Gastrocnemius medialis (tissue), 4 donors: Measurements from ENCODE around the gene RPS10. TPM values are rescaled to one million over a fixed set of nuclear protein-coding genes. Genes with fewer than 3 reads are reported as not detected.

Source experiments
- ATAC-seq, 2 donors: fragments of 150-250 bp; one replicate each; pipeline ENCODE4 v1.9.1; 2016
- DNase-seq, 2 donors: peaks; one replicate each; pipeline ENCODE4 v3.0.0-alpha.2; 2019
- H3K27ac ChIP-seq, 4 donors: fragments of 200-600 bp; sonication (generic); 1 replicate in 1 of 4; 2 replicates in 3 of 4; pipeline ENCODE4 v1.5.1; 2016 to 2018; ENCODE audit warnings: mild to moderate bottlenecking in 2 of 4, moderate library complexity in 1 of 4
- H3K27me3 ChIP-seq, 3 donors: fragments of 200-600 bp; sonication (generic) in 2 of 3; 1 replicate in 1 of 3; 2 replicates in 2 of 3; pipeline versions ENCODE4 v1.5.1 to v1.6.0; 2016 to 2019; ENCODE audit warnings: mild to moderate bottlenecking in 1 of 3, moderate library complexity in 1 of 3
- H3K36me3 ChIP-seq, 2 donors: fragments of 200-600 bp; sonication (generic) in 1 of 2; one replicate each; pipeline ENCODE4 v1.5.1; 2017 to 2018
- H3K4me1 ChIP-seq, 2 donors: fragments of 200-600 bp; sonication (generic) in 1 of 2; one replicate each; pipeline ENCODE4 v1.5.1; 2016 to 2017; ENCODE audit warnings: mild to moderate bottlenecking in 2 of 2
- H3K4me3 ChIP-seq, 4 donors: fragments of 200-600 bp; sonication (generic) in 3 of 4; 1 replicate in 1 of 4; 2 replicates in 3 of 4; pipeline ENCODE4 v1.5.1; 2016 to 2019; ENCODE audit warnings: mild to moderate bottlenecking in 2 of 4
- H3K9me3 ChIP-seq, 3 donors: fragments of 200-600 bp; sonication (generic) in 2 of 3; 1 replicate in 1 of 3; 2 replicates in 2 of 3; pipeline ENCODE4 v1.5.1; 2016 to 2019
- CTCF ChIP-seq, 5 experiments: fragments of 450-650 bp in 3 of 5; fragments of 200-600 bp in 2 of 5; sonication (generic) in 2 of 5; IDR thresholded peaks in 4 of 5; conservative IDR thresholded peaks in 1 of 5; 1 replicate in 4 of 5; 2 replicates in 1 of 5; pipeline ENCODE4 v1.5.1; 2016 to 2019; ENCODE audit warnings: antibody characterized with exemption in 5 of 5, mild to moderate bottlenecking in 3 of 5, moderate library complexity in 3 of 5
- POLR2A ChIP-seq, 2 donors: fragments of 450-650 bp; IDR thresholded peaks; one replicate each; pipeline ENCODE4 v1.6.1; 2017; ENCODE audit warnings: antibody characterized with exemption in 2 of 2, mild to moderate bottlenecking in 2 of 2, moderate library complexity in 2 of 2
- in situ Hi-C, 4 donors: fragments of 200-750 bp; cut with MboI; loops; one replicate each; pipeline versions ENCODE4 v1.15.0 to v1.8.0; 2017; ENCODE audit warnings: low sequenced_read_pairs in 4 of 4
- intact Hi-C: fragments of 100-400 bp; cut with DNase I; formaldehyde crosslinking; loops from one replicate; pipeline ENCODE4 v1.15.1; 2023; ENCODE audit warnings: low total_unique reads
- total RNA-seq, 4 donors: library from RNA; depleted of rRNA; stranded (reverse); fragments of >200 nt; gene quantifications; one replicate each; pipeline versions ENCODE4 v1.1.0 to v1.2.3, GENCODE V29; 2016

Gene RPS10
- total RNA-seq, 4 donors from 2014 or later = 1,471 to 2,243 (median 1,775) TPM

DNA sequence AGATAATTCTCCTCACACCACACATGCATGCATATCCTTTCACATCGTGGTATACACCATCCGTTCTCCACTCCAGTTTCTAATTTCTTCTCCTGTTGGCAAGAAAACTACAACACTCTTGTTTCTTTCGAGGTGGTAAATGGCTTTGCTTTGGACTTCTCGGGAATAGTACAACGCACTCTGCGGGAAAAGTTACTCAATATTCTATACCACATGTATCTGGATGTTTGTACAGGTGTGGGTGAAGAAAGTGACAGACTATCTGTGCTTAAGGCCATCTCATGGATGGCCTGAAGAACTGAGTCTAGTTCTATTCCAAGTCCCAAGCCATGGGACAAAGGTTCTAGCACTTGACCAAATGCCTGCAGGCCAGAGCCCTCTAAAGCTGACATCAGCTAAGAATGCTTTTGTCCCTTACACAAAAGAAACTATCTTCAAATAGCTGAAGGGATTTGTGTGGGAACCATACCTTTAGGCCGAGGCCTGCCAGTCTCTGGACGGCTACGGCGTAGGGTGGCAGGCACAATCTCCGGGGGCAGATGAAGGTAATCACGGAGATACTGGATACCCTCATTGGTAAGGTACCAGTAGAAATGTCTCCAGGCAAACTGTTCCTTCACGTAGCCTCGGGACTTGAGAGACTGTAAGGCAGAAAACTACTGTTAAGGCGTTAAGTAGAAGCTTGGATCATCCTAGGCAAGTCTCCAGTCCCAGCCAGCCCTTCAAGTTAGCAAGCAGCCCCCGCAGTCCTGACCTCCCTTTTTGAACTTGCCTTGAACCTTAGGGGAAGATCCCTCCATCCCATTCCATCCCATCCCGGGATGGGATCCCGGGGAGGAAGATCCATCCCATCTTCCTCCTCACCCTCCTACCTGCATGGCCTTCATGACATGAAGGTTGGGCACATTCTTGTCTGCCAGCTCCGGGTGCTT, 1.4 kb downstream of the RPS10 start:
- no peak for ATAC-seq
- no peak for DNase-seq
- Histone ChIP-seq H3K4me3 (peak overlapping the region; percentile 80 to 96 (median 94)), H3K4me1 (peaks cover 11 to 14% of the 10 kb centered on the region in 2 donors), H3K27ac (peak overlapping the region; percentile 91 to 93 (median 92)), H3K9me3 (no peaks in the 10 kb centered on the region), H3K27me3 (no peaks in the 10 kb centered on the region), H3K36me3 (peaks cover 3 to 56% of the 10 kb centered on the region in 2 donors)
- TF ChIP-seq POLR2A (IDR thresholded peaks at IDR 0.05) (no peak), CTCF (IDR thresholded peaks at IDR 0.05 in 4 of 5, conservative IDR thresholded peaks at IDR 0.05 in 1 of 5) (no peak)
- in situ Hi-C loops (no loop called here), intact Hi-C loops (no loop called here)

DNA sequence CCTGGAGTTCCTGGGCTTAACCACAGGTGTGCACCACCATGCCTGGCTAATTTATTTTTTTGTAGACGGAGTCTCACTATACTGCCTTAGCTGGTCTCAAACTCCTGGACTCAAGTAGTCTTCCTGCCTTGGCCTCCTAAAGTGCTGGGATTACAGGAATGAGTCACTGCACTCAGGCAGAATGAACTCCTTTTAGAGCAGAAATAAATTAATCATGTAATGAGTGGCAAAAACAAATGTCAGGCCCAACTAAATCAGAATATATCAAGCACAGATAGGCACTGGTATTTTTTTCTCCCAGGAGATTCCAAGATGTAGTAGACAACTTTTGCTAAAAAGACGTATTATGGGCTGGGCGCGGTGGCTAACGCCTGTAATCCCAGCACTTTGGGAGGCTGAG, 2.6 kb downstream of the RPS10 start:
- H3K27me3 ChIP-seq = no peaks in the 10 kb centered on the region
- H3K4me1 ChIP-seq = peaks cover 11 to 14% of the 10 kb centered on the region in 2 donors
- in situ Hi-C loops (no loop called here), intact Hi-C loops (no loop called here)
- peaks cover 3 to 68% of the 10 kb centered on the region in 2 donors for H3K36me3 ChIP-seq
- DNase-seq (no peak), ATAC-seq (no peak)
- H3K27ac ChIP-seq = peak overlapping the region in 1 of 4 donors; percentile 15
- TF ChIP-seq POLR2A (IDR thresholded peaks at IDR 0.05) (no peak), CTCF (IDR thresholded peaks at IDR 0.05 in 4 of 5, conservative IDR thresholded peaks at IDR 0.05 in 1 of 5) (no peak)
- H3K4me3 ChIP-seq = no peak overlapping the region
- H3K9me3 ChIP-seq = no peaks in the 10 kb centered on the region

- DNase-seq (no peak), ATAC-seq (no peak)
- in situ Hi-C loops = loop anchor here in 3 of 4 donors (5.0 to 10.0 kb wide), 3 partner anchors 166 to 226 kb away; no protein-coding TSS in a partner anchor
- H3K27ac ChIP-seq = no peak overlapping the region
- peaks cover 7 to 10% of the 10 kb centered on the region in 2 donors for H3K4me1 ChIP-seq
- intact Hi-C loops = no loop called here
- TF ChIP-seq CTCF (IDR thresholded peaks at IDR 0.05 in 4 of 5, conservative IDR thresholded peaks at IDR 0.05 in 1 of 5) (no peak), POLR2A (IDR thresholded peaks at IDR 0.05) (no peak)
- H3K4me3 ChIP-seq = no peak overlapping the region
- H3K27me3 ChIP-seq = no peaks in the 10 kb centered on the region
- peaks cover 0 to 66% of the 10 kb centered on the region in 2 donors for H3K36me3 ChIP-seq
- no peaks in the 10 kb centered on the region for H3K9me3 ChIP-seq
These were observed 7.5 kb downstream of the RPS10 start for GRCh38 chr6:34418367-34418766.

GRCh38 chr6:34416877-34417371, 8.9 kb downstream of the RPS10 start:
- intact Hi-C loops = no loop called here
- ATAC-seq (no peak), DNase-seq (no peak)
- Histone ChIP-seq H3K4me1 (peaks cover 7 to 10% of the 10 kb centered on the region in 2 donors), H3K4me3 (no peak overlapping the region), H3K27ac (no peak overlapping the region), H3K36me3 (peaks cover 0 to 52% of the 10 kb centered on the region in 2 donors), H3K27me3 (no peaks in the 10 kb centered on the region), H3K9me3 (no peaks in the 10 kb centered on the region)
- in situ Hi-C loops = loop anchor here in 3 of 4 donors (5.0 to 10.0 kb wide), 3 partner anchors 165 to 225 kb away; no protein-coding TSS in a partner anchor
- TF ChIP-seq CTCF (IDR thresholded peaks at IDR 0.05 in 4 of 5, conservative IDR thresholded peaks at IDR 0.05 in 1 of 5) = no peak
- TF ChIP-seq POLR2A (IDR thresholded peaks at IDR 0.05) = no peak
